ENCODE results near the gene NR2E1.

Gene NR2E1

DNA sequence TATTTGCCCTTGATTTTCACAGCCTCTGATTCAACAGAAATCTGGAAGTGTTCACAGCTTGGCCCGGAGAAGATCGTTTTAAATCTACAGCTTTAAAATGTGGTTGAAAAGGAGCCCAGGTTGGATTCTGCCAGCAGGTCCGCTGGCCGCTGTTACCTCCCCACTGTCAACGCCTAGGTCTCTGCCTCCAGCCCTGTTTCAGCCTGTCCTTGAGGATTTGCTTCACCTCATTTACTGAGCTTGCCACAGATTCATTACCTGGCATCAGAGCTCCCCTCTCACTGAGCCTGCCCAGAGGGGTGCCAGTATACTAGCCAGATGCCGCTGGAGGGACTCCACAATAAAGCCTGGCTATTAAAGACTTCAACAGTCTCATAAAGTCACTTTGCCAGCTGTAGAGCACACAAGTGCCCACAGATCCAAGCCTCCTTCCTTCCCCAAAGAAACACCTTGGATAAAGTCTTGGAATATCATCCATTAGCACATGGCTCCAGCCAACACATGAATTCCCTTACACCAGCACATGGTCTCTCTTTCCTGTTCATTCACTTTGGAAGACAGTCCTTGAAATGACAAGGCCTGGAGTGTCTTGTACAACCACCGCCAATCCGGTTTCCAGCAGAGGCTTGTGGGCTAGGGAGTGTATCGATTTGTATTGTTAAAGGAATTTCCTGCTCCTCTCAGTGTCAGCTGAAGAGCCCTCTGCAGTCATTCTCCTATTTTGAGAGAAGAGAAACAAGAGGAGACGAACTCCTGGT, 9.5 kb upstream of the NR2E1 start:
- DNase-seq = no peak

DNA sequence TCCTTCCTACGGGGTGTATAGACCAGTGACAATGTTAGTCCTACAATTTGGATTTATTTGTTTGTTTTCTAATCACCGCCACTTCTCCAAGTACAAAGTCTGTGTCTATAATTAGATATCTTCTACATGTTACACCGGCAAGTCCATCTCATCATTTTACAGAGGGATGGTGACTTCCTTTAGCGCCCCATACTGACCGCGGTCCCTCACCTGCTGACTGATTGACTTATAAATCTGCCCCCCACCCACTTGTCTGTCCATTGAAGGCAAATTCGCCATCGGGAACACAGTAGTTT, 8.9 kb upstream of the NR2E1 start:
- DNase-seq = no peak

DNA sequence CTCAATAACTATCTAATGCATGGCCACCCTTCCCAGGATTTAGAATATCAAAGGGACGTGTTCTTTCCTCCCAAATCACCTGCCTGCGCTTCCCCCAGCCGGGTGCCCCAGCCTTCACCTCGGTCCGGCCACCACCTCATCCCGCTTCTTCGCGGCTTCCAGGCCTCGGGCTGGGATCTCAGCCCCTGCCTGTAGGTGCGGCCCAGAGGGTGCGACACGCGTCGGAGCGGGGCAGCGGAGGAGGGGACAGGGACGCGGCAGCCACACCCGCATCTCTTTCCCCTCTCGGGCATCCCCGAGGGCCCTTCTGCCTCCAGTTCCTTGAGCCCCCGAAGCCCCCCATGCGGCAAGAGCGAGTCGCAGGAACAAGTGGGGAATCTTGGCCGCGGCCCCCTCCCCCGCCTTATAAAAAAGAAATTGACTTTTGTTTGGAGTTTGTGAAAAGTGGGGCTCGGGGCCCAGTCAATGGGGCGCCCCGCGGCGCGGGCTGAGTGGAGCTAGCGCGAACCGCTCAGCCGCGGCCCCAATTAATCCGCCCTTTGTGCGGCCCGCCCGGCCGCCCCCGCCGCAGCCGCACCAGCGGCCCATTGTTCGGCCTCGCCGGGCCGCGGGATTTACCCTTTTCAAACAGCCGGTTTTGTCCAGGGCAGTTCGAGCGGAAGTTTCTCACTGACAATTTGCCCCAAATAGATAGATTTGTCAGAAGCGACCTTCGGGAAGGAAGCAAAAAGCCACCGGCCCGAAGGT, 8.4 kb upstream of the NR2E1 start:
- DNase-seq = no peak

- no peak for DNase-seq
Observed at GRCh38 chr6:108157981-108158525, 7.8 kb upstream of the NR2E1 start.

DNA sequence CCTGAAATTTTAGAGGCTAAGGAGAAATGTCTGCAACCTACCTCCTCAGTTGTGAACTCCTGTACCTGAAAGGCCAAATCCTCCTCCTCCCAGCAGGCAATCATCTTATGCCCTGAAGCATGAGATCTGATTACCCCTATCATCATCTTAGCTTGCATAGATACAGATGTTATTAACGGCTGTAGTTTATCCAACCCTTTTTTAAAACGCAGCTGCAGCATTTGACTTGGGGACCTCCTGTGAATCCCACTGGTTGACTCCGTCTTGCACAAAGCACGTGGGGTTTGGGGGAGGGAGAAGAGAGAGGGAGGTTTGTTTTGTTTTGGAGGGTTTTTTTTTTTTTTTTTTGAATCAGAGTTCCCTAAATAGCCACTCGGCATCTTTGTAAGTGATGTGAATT, 5.8 kb upstream of the NR2E1 start:
- no peak for DNase-seq

- DNase-seq = no peak
Observed at GRCh38 chr6:108161724-108162282, 4.0 kb upstream of the NR2E1 start.

GRCh38 chr6:108163267-108163643, 2.6 kb upstream of the NR2E1 start:
- DNase-seq = no peak

DNA sequence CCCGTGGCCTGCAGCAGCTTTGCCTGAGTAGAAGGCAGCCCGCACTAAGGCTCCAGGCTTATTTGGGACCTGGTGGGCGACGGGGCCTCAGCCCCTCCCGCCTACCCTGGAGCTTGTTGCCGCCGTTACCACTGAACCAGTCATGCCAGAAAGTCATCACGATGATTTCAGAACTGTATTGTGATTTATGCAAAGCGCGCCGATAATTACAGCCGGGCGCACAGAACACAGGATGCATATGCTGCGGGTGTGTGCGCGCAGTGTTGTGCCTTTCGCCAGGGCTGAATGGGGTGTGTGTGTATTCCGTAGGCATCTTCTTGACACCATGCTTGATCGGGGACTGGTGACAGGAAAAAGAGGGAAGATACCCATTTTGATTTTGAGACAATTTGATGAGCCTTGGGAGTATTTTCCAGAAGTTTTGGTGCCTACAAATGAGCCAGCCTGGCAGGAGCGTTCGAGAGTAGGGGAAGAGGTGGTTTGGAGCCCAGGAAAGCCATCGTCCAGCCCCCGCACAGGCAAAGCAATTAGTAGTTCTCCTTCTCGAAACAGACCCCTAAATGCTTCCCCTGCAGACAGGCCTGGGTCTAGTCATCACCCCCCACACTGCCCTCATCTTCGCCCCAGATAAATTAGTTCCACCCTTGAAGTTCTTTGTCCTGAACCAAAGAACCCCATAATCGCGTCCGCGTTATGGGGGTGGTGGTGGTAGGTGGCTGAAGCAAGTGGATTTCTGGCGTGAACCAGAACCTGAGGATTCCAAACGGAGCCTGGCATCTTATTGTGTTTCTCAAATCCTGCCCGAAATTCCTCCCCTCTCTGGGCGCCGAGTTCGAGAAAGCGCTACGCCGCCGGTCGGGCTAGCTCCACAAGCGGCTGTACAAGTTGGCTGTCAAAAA, 1.9 kb upstream of the NR2E1 start:
- no peak for DNase-seq

DNA sequence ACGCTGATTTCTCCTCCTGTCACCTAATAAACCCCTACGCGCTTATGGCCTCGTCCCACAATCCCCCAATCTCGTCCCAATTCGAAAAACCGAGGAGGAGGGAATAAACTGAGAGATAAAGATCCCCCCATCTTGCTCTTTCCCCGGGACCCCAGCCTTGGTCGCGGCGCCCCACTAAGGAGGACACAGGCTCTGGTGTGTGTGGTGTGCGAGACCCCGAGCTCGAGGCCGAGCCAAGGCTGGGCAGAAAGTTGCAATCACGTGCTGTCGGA, 1.3 kb upstream of the NR2E1 start:
- no peak for DNase-seq

DNA sequence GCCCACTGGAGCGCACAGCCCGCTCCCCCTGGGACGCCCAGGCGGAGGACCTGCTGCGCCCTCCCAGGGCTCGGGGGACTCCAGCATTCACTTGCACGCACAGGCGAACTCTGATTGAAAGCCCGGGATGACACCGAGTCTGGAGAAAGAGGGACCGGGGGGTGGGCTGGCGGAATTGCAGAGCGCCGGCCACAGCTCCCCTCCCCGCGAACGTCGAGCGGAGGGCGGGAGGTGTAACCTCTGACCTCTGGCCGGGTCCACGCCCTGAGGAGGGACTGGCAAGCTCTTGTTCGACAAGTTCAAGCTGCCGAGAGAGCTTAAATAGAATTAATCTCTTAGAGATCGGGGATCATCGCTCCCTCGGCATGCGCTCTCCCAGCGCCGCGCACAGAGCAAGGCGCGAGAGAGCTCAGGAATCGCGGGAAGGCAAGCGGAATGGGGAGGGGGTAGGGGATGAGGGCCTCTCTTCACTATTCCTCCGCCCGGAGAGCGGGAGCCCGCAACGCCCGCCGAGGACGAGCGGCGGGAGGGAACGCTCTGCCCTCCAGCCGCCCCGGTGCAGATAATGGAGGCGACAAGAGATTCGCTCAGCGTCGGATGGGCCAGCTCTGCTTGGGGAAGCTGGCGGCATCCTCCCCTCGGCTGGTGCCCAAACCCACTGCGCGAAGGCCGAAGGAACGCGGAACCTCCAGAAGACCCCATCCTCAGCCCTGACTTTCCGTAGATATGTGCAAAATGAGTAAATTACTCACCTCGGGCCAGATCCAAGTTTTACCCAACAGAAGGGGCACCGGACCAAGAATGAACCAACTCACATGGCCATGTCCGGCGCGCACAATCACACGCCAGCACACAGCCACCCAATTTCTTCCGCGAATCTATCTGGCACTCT, 761 bp upstream of the NR2E1 start:
- no peak for DNase-seq

- no peak for DNase-seq
Observed at GRCh38 chr6:108166664-108167448, 1.0 kb downstream of the NR2E1 start.

DNA sequence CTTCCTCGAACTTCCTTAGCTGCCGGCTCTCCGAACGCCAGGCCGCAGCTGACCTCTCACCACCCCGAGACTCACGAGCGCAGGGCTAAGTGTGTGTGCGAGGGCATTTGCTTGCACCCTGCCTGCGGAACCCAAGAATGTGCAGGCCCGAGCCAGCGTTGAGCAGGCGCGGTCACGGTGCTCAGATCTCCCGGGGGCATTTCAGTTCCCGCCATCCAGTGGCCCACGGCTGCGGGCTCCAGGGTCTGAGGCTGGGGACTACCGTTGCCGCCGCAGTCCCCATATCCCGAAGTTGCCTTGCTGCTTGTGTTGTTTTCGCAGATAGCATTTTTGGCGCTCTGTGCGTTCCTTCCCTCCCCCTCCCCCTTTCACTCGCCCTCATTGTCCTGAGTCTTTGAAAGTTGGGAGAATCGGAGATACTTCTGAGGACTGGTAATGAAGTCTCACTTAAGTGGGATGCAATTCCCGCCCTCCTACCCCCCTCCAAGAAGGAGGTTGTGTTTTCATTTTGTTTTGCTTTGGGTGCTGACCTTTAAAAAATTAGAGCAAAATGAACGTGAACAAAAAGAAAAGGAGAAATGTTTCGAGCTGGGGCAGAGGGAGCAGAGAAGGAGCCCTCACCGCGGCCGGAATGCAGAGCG, 1.7 kb downstream of the NR2E1 start:
- DNase-seq = no peak

DNA sequence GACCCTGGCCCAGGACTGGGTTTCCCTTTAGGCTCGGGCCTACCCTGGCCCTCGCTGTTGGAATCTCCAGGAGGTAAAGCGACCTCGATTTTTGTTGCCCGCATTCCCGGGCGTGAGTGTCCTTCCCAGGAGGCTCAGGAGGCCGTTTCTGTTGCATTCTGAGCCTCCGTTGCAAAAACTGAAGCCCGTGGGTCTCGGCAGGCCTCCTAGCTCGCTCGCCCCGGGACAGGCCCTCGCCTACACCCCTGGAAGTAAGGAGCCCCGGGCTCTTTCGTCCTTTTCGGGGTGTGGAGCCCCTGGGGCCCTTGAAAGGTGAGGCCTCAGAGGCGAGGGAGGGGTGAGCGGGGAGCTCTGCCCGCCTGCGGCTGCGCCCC, 2.3 kb downstream of the NR2E1 start:
- no peak for DNase-seq

GRCh38 chr6:108168501-108169463, 3.0 kb downstream of the NR2E1 start:
- no peak for DNase-seq

DNA sequence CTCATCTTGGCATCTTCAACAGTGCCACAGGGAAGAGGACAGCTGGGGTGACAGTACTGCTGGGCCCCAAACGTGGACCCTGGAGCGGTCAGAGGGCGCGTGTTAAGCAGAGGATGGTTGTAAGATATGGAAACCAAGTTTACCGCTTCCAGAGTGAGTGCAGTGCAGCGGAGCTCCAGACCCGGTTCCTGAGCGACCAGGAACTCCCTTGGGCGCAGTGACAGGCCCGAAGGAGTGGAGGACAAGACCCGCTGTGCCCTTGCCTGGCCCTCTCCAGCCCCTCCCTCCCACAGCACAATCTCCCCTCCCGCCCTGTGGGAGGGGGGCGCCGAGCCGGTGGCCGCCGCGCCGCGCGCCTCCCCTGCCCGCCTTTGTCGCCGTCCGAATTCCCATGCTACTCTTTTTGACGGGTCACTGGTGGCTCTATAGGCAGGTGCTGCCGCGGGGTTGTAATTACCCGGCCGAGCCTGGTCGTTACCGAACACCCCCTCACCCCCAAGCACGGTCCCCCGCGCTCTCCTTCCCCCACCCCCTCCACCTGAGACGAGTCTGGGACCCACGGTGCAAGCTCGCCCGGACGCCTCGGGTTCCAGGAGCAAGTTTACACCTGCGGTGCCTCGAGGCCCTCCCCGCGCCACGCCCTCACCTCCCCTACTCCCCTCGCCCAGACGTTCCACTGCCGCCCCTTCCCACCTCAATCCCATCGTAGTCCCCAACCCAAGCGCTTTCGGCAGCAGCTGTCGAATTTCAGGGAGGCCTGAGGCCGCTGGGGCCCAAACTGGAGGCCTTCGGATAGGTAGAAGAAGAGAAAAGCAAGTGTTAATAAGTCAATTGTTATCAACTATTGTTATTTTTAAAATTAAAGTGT, 3.9 kb downstream of the NR2E1 start:
- no peak for DNase-seq

GRCh38 chr6:108170332-108171290, 4.8 kb downstream of the NR2E1 start:
- no peak for DNase-seq

DNA sequence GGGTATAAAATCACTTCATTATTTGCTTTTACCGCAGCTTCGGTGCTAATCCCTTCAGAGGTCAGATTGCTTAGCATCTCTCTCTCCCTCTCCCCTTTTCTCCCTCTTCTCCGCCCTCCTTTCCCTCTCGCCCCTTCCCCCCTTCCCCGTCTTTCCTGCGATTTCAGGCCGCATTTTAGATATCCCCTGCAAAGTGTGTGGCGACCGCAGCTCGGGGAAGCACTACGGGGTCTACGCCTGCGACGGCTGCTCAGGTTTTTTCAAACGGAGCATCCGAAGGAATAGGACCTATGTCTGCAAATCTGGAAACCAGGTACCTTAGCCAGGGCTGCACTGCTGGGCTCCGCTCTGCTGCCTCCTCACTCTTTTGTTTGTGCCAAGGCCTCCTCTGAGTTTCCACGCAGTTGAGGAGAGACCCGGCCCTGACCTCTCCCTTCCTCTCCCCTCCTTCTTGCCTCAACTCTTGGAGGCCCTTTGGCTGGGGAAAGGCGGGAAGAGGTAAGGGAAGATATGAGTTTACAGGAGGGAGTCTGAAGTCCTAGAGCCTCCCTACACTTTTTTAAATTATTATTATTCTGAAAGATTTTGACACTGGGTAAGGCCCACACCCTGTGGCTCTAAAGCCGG, 5.6 kb downstream of the NR2E1 start:
- no peak for DNase-seq

Data from GOT3 (cell line).